Left hindlimb (tissue), 1 donor: Measurements from ENCODE around the gene UPK3A.
"Not testable (repeated sequence)": the region's sequence is repeated elsewhere in the genome, so short reads cannot be mapped to it uniquely, and the experiment has no call there.

Experiments used
- DNase-seq: peaks from one replicate; pipeline ENCODE4 v3.0.0-alpha.2; 2018

Gene UPK3A

DNA sequence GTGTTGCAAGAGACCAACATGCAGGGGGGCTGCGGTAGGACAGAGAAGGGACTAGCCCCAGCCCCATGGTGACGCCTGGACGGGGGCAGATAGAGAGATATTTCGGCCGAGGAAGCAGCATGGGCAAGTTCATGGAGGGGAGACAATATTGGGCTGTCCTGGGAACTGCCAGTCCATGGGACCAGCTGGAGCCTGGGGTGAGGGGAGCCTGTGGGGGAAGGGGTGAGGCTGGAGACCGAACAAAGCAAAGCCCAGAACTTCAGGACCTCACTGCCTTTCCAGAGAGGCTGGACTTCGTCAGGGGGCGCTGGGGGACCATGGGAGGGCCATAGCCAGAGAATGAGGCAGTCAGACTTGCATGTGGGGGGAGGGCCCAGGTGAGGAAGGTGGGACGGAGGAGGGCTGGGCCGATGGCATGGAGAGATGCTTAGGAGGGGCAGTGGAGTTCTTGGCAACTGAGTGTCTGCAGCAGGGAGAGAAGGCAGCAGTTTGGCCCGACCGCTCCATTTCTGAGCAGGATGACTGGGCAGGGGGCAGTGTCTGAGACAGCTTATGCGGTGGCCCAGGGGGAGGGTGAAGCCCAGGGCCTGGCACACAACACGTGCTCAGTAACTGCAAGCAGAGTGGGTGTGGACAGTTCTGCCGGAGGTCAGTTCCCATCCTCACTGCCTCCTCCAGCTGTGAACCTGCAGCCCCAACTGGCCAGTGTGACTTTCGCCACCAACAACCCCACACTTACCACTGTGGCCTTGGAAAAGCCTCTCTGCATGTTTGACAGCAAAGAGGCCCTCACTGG lies 712 bp downstream of the UPK3A start:
- no peak for DNase-seq

DNA sequence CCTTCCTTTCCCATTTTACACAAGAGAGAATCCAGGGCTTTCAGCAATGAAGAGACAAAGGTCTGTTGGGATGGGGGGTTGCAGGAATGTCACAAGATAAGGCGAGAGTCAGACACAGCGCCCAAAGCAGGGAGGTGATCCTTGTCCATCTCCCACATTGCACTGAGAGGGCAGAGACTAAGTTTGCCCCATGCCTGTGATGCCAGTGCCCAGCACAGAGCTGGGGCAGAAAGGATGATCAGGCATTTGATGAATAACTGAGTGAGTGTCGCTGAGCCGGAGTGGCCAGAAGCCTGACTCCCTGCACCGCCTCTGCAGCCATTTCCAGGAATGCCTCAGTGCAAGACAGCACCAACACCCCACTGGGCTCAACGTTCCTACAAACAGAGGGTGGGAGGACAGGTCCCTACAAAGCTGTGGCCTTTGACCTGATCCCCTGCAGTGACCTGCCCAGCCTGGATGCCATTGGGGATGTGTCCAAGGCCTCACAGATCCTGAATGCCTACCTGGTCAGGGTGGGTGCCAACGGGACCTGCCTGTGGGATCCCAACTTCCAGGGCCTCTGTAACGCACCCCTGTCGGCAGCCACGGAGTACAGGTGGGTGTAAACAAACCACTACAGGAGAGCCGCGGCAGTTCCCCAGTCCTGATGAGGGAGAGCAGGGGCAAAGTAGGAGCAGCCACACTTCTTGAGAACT lies 2.3 kb downstream of the UPK3A start:
- DNase-seq = no peak

DNA sequence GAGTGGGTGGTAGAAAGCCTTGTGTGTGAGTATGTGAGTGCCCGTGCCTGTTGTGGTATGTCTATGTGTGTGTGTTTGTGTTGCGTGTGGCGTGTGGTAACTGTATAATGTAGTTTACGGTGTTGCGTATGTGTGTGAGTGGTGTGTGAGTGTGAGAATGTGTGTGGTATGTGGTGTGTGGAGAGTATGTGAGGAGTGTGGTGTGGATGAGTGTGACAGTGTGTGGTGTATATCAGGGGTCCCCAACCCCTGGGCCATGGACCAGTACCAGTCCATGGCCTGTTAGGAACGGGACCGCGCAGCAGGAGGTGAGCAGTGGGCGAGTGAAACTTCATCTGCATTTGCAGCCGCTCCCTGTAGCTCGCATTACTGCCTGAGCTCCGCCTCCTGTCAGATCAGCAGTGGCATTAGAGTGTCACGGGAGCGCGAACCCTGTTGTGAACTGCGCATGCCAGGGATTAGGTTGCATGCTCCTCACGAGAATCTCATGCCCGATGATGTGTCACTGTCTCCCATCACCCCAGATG lies 5.7 kb downstream of the UPK3A start:
- no peak for DNase-seq

DNA sequence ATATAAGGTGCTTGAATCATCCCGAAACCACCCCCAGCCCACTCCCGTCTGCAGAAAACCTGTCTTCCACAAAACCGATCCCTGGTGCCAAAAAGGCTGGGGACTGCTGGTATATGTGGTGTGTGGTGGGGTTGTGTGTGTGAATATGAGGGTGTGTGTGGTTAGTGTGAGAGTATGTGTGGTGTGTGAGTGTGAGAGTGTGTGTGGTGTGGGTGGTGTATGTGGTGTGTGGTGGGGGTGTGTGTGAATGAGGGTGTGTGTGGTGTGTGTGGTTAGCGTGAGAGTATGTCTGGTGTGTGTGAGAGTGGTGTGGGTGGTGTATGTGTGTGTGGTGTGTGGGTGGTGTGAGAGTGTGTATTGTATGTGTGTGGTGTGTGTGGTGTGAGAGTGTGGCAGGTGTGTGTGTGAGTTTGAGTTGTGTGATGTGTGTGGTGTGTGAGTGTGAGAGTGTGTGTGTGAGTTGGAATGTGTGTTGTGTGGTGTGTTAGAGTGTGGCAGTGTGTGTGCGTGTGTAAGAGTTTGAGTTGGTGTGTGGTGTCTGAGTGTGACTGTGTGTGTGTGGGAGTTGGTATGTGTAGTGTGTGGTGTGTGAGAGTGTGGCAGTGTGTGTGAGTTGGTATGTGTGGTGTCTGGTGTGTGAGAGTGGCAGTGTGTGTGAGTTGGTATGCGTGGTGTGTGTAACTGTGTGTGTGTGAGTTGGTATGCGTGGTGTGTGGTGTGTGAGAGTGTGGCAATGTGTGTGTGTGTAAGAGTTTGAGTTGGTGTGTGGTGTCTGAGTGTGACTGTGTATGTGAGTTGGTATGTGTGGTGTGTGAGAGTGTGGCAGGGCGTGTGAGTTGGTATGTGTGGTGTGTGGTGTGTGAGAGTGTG lies 6.5 kb downstream of the UPK3A start:
- no peak for DNase-seq

DNA sequence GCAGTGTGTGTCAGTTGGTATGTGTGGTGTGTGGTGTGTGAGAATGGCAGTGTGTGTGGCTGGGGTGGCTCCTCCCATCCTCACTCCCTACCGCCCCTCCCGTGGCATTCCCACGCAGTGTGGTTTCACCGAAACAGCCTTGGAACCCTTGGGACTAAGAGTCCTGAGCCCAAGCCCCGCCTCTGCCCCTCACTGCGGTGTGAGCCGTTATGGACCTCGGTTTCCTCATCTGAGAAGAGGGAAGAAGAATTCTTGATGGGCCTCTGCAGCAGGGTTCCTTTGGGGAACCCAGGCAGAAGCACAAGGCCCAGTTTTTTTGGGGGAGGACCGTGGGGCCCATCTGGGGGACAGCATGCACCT lies 7.2 kb downstream of the UPK3A start:
- no peak for DNase-seq

DNA sequence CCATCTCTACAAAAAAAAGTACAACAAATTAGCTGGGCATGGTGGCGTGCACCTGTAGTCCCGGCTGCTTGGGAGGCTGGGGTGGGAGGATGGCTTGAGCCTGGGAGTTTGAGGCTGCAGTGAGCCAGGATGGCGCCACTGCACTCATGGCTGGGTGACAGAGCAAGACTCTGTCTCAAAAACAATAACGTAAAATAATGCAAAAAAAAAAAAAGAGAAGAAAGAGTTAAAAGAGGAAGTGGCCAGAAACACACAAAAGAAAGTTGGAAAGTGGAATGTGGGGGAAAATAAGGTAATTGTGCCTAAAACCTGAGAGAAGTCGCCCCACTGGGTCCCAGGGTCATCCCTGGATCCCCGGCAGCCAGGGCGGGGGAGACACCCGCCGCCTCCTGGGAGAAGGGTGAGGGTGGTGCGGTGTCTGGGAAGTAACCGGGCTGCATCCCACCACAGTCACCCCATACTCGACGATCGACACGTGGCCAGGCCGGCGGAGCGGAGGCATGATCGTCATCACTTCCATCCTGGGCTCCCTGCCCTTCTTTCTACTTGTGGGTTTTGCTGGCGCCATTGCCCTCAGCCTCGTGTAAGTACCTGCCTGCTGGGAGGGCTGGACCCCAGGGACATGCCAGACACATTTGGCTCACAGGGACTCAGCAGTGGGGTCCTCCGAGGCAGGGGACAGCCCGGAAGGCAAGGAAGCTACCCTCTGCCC lies 8.1 kb downstream of the UPK3A start:
- DNase-seq = no peak

DNA sequence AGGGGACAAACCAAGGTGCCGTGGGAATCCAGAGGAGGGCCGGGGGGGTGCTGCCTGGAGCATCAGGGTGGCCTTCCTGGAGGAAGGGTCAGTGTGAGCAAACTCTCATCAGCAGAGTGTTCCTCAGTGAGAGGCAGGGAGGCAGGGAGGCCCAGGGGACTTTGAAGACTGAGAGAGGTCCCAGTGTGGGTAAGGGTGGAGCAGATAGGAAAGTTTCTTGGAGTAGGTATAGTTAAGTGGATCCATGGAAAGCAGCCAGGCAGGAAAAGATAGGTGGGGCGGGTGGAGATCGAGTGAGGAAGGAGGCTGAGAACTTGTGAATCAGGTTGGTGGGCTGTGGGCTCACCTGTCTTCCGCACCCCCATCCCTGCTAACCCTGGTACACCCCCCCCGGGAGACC lies 9.3 kb downstream of the UPK3A start:
- no peak for DNase-seq

DNA sequence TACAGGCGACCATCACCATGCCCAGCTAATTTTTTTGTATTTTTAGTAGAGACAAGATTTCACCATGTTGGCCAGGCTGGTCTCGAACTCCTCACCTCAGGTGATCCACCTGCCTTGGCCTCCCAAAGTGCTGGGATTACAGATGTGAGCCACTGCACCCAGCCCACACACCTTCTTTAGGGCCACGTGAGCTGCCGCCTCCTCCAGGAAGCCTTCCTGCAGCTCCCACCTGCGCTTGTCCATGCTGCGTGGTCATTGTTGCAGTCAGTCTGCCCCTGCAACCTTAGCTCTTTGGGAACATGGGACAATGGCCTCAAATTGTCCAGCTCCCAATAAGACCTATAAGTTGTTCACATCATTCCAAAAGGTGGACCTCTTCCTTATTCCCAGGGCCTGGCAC lies 10.3 kb downstream of the UPK3A start:
- not testable (repeated sequence) for DNase-seq

DNA sequence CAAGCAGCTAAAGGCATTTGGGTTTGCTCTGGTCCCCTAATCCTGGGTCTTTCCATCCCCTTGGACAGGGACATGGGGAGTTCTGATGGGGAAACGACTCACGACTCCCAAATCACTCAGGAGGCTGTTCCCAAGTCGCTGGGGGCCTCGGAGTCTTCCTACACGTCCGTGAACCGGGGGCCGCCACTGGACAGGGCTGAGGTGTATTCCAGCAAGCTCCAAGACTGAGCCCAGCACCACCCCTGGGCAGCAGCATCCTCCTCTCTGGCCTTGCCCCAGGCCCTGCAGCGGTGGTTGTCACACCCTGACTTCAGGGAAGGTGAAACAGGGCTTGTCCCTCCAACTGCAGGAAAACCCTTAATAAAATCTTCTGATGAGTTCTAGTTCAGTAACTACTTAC lies 10.7 kb downstream of the UPK3A start:
- no peak for DNase-seq

DNA sequence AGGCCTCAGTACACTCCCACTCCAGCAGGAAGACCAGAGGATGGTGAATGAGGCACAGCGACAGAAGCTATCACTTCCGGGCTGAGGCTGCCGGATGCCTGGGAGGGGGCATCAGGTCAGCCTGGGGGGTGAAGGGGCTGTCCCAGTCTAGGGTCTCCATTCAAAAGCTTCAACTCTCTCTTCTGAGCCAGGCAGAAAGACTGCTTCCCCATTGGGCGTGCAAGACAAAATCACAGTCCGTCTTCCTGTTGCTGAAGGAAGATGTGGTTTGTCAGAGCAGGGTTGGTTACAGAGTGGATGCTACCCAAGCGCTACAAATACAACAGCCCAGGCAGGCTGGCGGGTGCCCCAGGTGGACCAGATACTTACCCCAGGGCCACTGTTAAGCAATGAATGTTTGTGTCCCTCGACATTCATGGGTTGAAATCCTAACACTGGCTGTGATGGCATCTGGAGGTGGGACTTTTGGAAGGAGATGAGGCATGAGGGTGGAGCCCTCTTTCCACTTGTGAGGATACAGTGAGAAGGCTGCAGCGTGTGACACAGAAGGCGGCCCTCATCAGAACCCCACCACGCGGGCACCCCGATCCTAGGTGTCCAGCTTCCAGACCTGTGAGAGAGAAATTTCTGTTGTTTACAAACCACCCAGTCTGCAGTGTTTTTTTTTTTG lies 12.0 kb downstream of the UPK3A start:
- DNase-seq = no peak

DNA sequence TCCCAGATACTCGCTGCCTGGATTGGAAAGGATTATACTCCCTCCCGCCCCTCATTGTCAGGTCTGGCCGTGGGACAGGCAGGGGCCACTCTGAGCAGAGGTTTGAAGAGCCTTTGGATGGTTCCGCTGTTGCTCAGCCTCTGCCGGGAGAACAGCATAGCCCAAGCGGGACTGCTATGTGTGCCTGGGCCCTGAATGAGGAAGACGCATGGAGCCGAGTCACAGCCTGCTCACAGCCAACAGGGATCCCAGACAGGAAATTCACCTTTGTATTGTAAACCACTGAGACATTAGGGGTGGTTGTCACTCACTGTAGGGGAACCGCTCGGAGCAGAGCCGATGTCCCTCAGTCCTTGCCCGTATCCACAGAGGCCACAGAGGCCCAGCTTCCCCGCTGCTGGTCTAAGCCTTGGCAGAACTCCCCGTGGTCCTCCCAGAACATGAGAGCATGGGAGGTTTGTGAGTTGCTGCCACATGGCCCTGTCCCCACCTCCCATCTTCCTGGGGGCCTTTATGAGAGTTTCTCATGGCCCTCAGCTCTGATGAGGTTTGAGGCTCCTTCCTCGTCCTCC lies 14.3 kb downstream of the UPK3A start:
- DNase-seq = no peak

DNA sequence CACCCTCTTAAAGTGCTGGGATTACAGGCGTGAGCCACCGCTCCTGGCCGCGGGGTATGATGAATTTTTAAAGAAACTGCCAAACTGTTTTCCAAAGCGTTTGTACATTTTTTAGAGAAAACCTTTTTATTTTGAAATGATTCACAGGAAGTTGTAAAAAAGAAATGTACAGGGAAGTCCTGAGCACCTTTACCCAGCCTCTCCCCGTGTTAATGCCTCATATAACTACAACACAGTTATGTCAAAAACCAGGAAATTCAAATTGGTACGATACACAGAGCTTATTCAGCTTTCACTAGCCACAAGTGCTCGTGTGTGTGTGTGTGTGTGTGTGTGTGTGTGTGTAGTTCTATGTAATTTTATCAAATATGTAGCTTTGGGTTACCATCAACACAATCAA lies 18.0 kb downstream of the UPK3A start:
- no peak for DNase-seq

DNA sequence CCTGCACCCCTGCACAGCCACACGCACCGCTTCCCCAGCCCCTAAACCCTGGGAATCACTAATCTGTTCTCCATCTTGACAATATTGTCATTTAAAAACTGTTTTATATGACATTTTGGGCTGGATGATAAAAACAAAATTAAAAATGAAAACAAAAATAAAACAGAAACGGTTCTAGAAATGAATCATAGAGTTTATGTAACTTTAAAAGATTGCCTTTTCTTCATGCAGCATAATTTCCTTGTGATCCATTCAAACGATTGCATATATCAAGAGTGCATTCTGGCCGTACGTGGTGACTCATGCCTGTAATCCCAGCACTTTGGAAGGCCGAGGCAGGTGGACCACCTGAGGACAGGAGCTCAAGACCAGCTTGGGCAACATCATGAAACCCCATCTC lies 18.4 kb downstream of the UPK3A start:
- DNase-seq = no peak

DNA sequence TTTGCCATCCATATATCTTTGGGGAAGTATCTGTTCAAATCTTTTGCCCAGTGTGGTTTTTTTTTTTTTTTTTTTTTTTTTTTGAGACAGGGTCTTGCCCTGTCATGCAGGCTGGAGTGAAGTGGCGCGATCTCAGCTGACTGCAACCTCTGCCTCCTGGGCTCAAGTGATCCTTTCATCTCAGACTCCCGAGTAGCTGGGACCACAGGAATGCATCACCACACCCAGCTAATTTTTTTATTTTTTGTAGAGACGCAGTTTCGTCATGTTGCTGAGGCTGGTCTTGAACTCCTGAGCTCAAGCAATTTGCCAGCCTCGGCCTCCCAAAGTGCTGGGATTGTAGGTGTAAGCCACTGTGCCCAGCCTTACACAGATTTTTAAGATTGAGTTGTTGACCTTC lies 20.2 kb downstream of the UPK3A start:
- no peak for DNase-seq

DNA sequence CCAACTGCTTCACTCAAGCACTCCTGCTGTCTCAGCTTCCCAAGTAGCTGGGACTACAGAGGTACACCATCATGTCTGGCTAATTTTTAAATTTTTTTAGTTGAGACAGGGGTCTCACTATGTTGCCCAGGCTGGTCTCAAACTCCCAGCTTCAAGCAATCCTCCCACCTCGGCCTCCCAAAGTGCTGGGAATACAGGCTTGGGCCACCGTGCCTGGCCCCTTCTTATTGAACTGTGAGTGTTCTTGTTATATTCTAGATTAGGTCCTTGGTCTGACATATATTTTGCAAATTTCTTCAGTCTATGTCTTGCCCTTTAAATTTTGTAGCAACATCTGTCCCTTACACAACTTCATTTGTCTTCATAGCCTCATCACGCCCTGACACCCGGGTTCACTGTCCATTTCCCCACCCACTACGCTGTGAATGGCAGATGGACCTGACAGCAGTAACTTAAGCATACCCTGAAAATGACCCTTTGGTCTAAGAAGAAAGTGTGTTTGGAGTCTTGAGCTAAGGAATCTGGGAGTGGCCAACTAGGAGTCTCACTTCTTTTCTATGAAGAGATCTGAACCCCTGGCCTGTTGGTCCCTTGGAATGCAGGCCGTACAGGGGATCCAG lies 20.8 kb downstream of the UPK3A start:
- no peak for DNase-seq

DNA sequence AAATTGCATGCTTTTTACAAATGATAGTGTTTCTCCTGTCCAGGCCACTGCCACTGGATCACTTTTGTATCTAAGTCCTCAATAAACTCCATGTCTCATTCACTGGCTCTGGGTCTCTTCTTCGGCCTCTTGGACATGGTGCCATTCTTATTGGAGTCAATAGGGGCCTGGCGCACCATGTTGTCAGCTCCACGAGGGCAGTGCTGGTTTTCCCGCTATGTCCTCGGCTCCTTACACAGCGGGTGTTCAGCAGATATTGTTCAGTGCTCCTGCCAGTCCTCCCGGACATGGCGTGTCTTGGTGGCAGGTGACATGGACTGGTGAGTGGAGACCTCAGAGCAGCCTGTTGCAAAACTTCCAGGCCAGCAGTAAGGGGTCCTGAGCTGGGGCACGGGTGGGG lies 21.4 kb downstream of the UPK3A start:
- DNase-seq = no peak

DNA sequence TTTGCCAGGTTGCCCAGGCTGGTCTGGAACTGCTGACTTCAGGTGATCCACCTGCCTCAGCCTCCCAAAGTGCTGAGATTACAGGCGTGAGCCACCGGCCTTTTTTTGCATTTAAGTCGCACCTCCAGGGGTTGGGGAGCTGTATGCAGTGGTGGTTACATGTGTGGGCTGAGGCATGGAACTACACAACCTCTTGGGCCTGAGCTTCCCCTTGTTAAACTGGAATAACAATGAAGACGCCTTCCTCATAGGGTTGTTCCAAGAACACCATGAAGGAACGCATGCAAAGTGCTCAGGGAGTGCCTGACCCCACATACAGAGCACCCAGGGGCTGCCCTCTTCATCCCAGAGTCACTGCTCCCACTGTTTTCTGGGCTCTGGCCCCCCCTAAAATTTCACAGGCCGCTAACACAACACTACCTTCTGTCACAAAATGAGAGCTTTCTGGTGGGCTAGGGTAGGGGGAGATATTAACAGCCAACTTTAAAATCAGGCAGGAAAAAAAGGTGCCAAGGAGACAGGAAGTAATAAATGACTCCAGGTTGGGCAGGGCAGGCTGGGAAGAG lies 23.7 kb downstream of the UPK3A start:
- no peak for DNase-seq

DNA sequence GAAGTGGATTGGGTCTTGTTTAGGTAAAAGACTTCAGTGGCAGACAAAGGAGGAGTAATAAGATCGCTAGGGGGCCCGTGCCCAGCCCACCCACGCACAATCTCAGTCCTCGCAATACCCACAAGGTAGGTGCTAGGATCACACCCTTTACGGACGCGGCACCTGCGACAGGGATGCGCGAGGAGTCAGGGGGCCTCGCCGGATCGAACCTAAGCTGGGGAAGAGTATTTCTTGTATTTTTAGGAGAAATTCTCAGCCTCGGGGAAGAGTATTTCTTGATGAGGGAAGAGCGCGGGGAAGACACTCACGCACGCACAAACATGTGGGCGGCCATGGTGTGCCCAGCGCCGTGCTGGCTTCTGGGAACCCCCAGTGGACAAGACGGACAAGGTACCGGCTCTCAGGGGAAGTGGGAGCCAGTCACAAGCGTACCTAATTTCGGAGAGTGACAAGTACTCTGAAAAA lies 24.2 kb downstream of the UPK3A start:
- DNase-seq = no peak

DNA sequence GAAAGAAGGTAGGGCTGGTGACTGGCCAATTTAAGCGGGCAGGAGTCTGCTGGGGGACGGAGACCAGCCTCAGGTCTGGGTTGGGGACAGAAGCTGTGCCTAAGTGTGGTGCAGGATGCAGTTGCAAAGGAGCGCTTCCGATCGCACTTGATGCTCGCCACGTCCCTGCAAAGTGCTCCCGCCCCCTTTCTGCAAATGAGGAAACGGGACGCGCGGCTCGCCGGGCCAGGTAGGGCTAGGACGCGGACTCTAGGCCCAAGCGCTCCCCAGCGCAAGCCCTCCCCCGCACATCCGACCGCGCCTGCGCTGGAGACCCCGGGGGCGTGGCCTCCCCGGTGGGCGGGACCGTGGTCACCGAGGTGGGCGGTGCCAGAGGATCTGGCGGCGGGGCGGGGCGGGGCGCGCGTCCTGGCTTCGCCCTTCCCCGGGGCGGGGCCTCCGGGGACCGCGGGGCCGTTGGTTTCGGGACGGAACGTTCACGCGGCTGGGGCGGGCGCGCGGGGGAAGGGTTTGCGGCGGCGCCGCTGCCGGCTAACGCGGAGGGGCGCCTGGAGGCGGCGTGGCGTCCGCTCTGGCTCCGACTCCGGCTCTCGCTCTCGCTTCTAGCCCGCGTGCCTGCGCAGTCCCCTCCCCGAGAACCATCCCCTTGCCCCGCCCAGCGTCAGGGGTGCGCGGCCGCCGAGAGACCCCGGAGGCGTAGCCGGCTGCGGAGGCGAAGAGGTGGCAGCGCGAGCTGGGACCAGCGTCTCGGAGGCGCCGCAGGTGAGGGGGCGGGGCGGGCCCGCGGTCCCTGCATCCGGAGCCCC lies 24.9 kb downstream of the UPK3A start, which contains the start of gene FAM118A:
FAM118A (plus strand) TSS at position 513 of the 806 bp plus-strand sequence. CDS start 12,446 bp downstream, outside the sequence.
- peak; percentile 97 for DNase-seq
